ENCODE data around the gene MRAP.

Gene MRAP

GRCh38 chr21:32297449-32297848, 1.2 kb upstream of the MRAP start:
- H3K4me3 ChIP-seq (ENCODE audit: low read depth in 1 of 5, low read length in 5 of 5): peak overlapping the region in 4 of 5 donors; percentile 1 to 65 (median 24)
- H3K9me3 ChIP-seq (ENCODE audit: control insufficient read depth in 5 of 5, low read length in 5 of 5): no peaks in the 10 kb centered on the region
- no peaks in the 10 kb centered on the region for H3K27me3 ChIP-seq (ENCODE audit: control insufficient read depth in 5 of 5, insufficient read depth in 4 of 5, low read length in 5 of 5)
- peak overlapping the region in 4 of 5 donors; percentile 0 to 83 (median 46) for H3K9ac ChIP-seq (ENCODE audit: low read length in 5 of 5)
- H3K36me3 ChIP-seq (ENCODE audit: control insufficient read depth in 5 of 5, insufficient read depth in 5 of 5, low read length in 5 of 5): peaks cover 0 to 4% (median 4%) of the 10 kb centered on the region in 5 donors
- H3K4me1 ChIP-seq (ENCODE audit: control insufficient read depth in 5 of 5, insufficient read depth in 5 of 5, low read length in 5 of 5): peaks cover 0 to 46% (median 19%) of the 10 kb centered on the region in 5 donors
- H3K27ac ChIP-seq (ENCODE audit: low read depth, low read length): peak overlapping the region; percentile 93

GRCh38 chr21:32298148-32298559, 501 bp upstream of the MRAP start:
- H3K9ac ChIP-seq (ENCODE audit: low read length in 5 of 5): peak overlapping the region in 3 of 5 donors; percentile 57 to 83 (median 59)
- peak overlapping the region in 4 of 5 donors; percentile 24 to 65 (median 43) for H3K4me3 ChIP-seq (ENCODE audit: low read depth in 1 of 5, low read length in 5 of 5)
- peaks cover 0 to 7% (median 4%) of the 10 kb centered on the region in 5 donors for H3K36me3 ChIP-seq (ENCODE audit: control insufficient read depth in 5 of 5, insufficient read depth in 5 of 5, low read length in 5 of 5)
- no peaks in the 10 kb centered on the region for H3K27me3 ChIP-seq (ENCODE audit: control insufficient read depth in 5 of 5, insufficient read depth in 4 of 5, low read length in 5 of 5)
- H3K4me1 ChIP-seq (ENCODE audit: control insufficient read depth in 5 of 5, insufficient read depth in 5 of 5, low read length in 5 of 5): peaks cover 0 to 47% (median 19%) of the 10 kb centered on the region in 5 donors
- peak overlapping the region; percentile 93 for H3K27ac ChIP-seq (ENCODE audit: low read depth, low read length)
- H3K9me3 ChIP-seq (ENCODE audit: control insufficient read depth in 5 of 5, low read length in 5 of 5): no peaks in the 10 kb centered on the region

- no peaks in the 10 kb centered on the region for H3K9me3 ChIP-seq (ENCODE audit: control insufficient read depth in 5 of 5, low read length in 5 of 5)
- H3K27ac ChIP-seq (ENCODE audit: low read depth, low read length): peak overlapping the region; percentile 93
- peak overlapping the region; percentile 5 to 62 (median 24) for H3K4me3 ChIP-seq (ENCODE audit: low read depth in 1 of 5, low read length in 5 of 5)
- peaks cover 0 to 7% (median 4%) of the 10 kb centered on the region in 5 donors for H3K36me3 ChIP-seq (ENCODE audit: control insufficient read depth in 5 of 5, insufficient read depth in 5 of 5, low read length in 5 of 5)
- H3K9ac ChIP-seq (ENCODE audit: low read length in 5 of 5): peak overlapping the region in 3 of 5 donors; percentile 32 to 83 (median 76)
- H3K27me3 ChIP-seq (ENCODE audit: control insufficient read depth in 5 of 5, insufficient read depth in 4 of 5, low read length in 5 of 5): no peaks in the 10 kb centered on the region
- peaks cover 0 to 55% (median 19%) of the 10 kb centered on the region in 5 donors for H3K4me1 ChIP-seq (ENCODE audit: control insufficient read depth in 5 of 5, insufficient read depth in 5 of 5, low read length in 5 of 5)
Observed at GRCh38 chr21:32299695-32300094, 1.0 kb downstream of the MRAP start.

- Histone ChIP-seq H3K36me3 (ENCODE audit: control insufficient read depth in 5 of 5, insufficient read depth in 5 of 5, low read length in 5 of 5) (peaks cover 0 to 7% (median 4%) of the 10 kb centered on the region in 5 donors), H3K9me3 (ENCODE audit: control insufficient read depth in 5 of 5, low read length in 5 of 5) (no peaks in the 10 kb centered on the region), H3K4me3 (ENCODE audit: low read depth in 1 of 5, low read length in 5 of 5) (peak overlapping the region; percentile 2 to 62 (median 24)), H3K27me3 (ENCODE audit: control insufficient read depth in 5 of 5, insufficient read depth in 4 of 5, low read length in 5 of 5) (no peaks in the 10 kb centered on the region), H3K27ac (ENCODE audit: low read depth, low read length) (peak overlapping the region; percentile 93), H3K4me1 (ENCODE audit: control insufficient read depth in 5 of 5, insufficient read depth in 5 of 5, low read length in 5 of 5) (peaks cover 0 to 60% (median 19%) of the 10 kb centered on the region in 5 donors), H3K9ac (ENCODE audit: low read length in 5 of 5) (peak overlapping the region in 1 of 5 donors; percentile 76)
Observed at GRCh38 chr21:32300117-32300681, 1.5 kb downstream of the MRAP start.

GRCh38 chr21:32301596-32301995, 2.9 kb downstream of the MRAP start:
- Histone ChIP-seq H3K27ac (ENCODE audit: low read depth, low read length) (peak overlapping the region; percentile 55), H3K4me3 (ENCODE audit: low read depth in 1 of 5, low read length in 5 of 5) (peak overlapping the region in 2 of 5 donors; percentile 1 to 22), H3K9ac (ENCODE audit: low read length in 5 of 5) (no peak overlapping the region), H3K9me3 (ENCODE audit: control insufficient read depth in 5 of 5, low read length in 5 of 5) (no peaks in the 10 kb centered on the region), H3K4me1 (ENCODE audit: control insufficient read depth in 5 of 5, insufficient read depth in 5 of 5, low read length in 5 of 5) (peaks cover 7 to 67% (median 28%) of the 10 kb centered on the region in 5 donors), H3K36me3 (ENCODE audit: control insufficient read depth in 5 of 5, insufficient read depth in 5 of 5, low read length in 5 of 5) (peaks cover 0 to 11% (median 7%) of the 10 kb centered on the region in 5 donors), H3K27me3 (ENCODE audit: control insufficient read depth in 5 of 5, insufficient read depth in 4 of 5, low read length in 5 of 5) (no peaks in the 10 kb centered on the region)

GRCh38 chr21:32302560-32302959, 3.9 kb downstream of the MRAP start:
- Histone ChIP-seq H3K27me3 (ENCODE audit: control insufficient read depth in 5 of 5, insufficient read depth in 4 of 5, low read length in 5 of 5) (no peaks in the 10 kb centered on the region), H3K4me1 (ENCODE audit: control insufficient read depth in 5 of 5, insufficient read depth in 5 of 5, low read length in 5 of 5) (peaks cover 7 to 58% (median 22%) of the 10 kb centered on the region in 5 donors), H3K9me3 (ENCODE audit: control insufficient read depth in 5 of 5, low read length in 5 of 5) (no peaks in the 10 kb centered on the region), H3K9ac (ENCODE audit: low read length in 5 of 5) (no peak overlapping the region), H3K27ac (ENCODE audit: low read depth, low read length) (no peak overlapping the region), H3K4me3 (ENCODE audit: low read depth in 1 of 5, low read length in 5 of 5) (no peak overlapping the region), H3K36me3 (ENCODE audit: control insufficient read depth in 5 of 5, insufficient read depth in 5 of 5, low read length in 5 of 5) (peaks cover 0 to 15% (median 12%) of the 10 kb centered on the region in 5 donors)

GRCh38 chr21:32303385-32303784, 4.7 kb downstream of the MRAP start:
- no peak overlapping the region for H3K9ac ChIP-seq (ENCODE audit: low read length in 5 of 5)
- H3K27me3 ChIP-seq (ENCODE audit: control insufficient read depth in 5 of 5, insufficient read depth in 4 of 5, low read length in 5 of 5): no peaks in the 10 kb centered on the region
- no peak overlapping the region for H3K27ac ChIP-seq (ENCODE audit: low read depth, low read length)
- peaks cover 7 to 51% (median 18%) of the 10 kb centered on the region in 5 donors for H3K4me1 ChIP-seq (ENCODE audit: control insufficient read depth in 5 of 5, insufficient read depth in 5 of 5, low read length in 5 of 5)
- H3K9me3 ChIP-seq (ENCODE audit: control insufficient read depth in 5 of 5, low read length in 5 of 5): no peaks in the 10 kb centered on the region
- H3K4me3 ChIP-seq (ENCODE audit: low read depth in 1 of 5, low read length in 5 of 5): no peak overlapping the region
- H3K36me3 ChIP-seq (ENCODE audit: control insufficient read depth in 5 of 5, insufficient read depth in 5 of 5, low read length in 5 of 5): peaks cover 0 to 22% (median 17%) of the 10 kb centered on the region in 5 donors

GRCh38 chr21:32304998-32305397, 6.3 kb downstream of the MRAP start:
- peaks cover 0 to 28% (median 23%) of the 10 kb centered on the region in 5 donors for H3K36me3 ChIP-seq (ENCODE audit: control insufficient read depth in 5 of 5, insufficient read depth in 5 of 5, low read length in 5 of 5)
- H3K27ac ChIP-seq (ENCODE audit: low read depth, low read length): no peak overlapping the region
- no peak overlapping the region for H3K9ac ChIP-seq (ENCODE audit: low read length in 5 of 5)

GRCh38 chr21:32306021-32306780, 7.5 kb downstream of the MRAP start:
- H3K27me3 ChIP-seq (ENCODE audit: control insufficient read depth in 5 of 5, insufficient read depth in 4 of 5, low read length in 5 of 5): no peaks in the 10 kb centered on the region
- H3K4me1 ChIP-seq (ENCODE audit: control insufficient read depth in 5 of 5, insufficient read depth in 5 of 5, low read length in 5 of 5): peaks cover 0 to 30% (median 9%) of the 10 kb centered on the region in 5 donors
- H3K27ac ChIP-seq (ENCODE audit: low read depth, low read length): peak overlapping the region; percentile 11
- H3K4me3 ChIP-seq (ENCODE audit: low read depth in 1 of 5, low read length in 5 of 5): no peak overlapping the region
- peaks cover 0 to 35% (median 23%) of the 10 kb centered on the region in 5 donors for H3K36me3 ChIP-seq (ENCODE audit: control insufficient read depth in 5 of 5, insufficient read depth in 5 of 5, low read length in 5 of 5)
- peak overlapping the region in 2 of 5 donors; percentile 26 to 43 for H3K9ac ChIP-seq (ENCODE audit: low read length in 5 of 5)
- no peaks in the 10 kb centered on the region for H3K9me3 ChIP-seq (ENCODE audit: control insufficient read depth in 5 of 5, low read length in 5 of 5)

More at GRCh38 chr21:32304998-32305397, 6.3 kb downstream of the MRAP start:
- peaks cover 7 to 39% (median 17%) of the 10 kb centered on the region in 5 donors for H3K4me1 ChIP-seq (ENCODE audit: control insufficient read depth in 5 of 5, insufficient read depth in 5 of 5, low read length in 5 of 5)
- H3K9me3 ChIP-seq (ENCODE audit: control insufficient read depth in 5 of 5, low read length in 5 of 5): no peaks in the 10 kb centered on the region
- no peaks in the 10 kb centered on the region for H3K27me3 ChIP-seq (ENCODE audit: control insufficient read depth in 5 of 5, insufficient read depth in 4 of 5, low read length in 5 of 5)
- no peak overlapping the region for H3K4me3 ChIP-seq (ENCODE audit: low read depth in 1 of 5, low read length in 5 of 5)

GRCh38 chr21:32307706-32308105, 9.1 kb downstream of the MRAP start:
- H3K4me3 ChIP-seq (ENCODE audit: low read depth in 1 of 5, low read length in 5 of 5): no peak overlapping the region
- H3K36me3 ChIP-seq (ENCODE audit: control insufficient read depth in 5 of 5, insufficient read depth in 5 of 5, low read length in 5 of 5): peaks cover 0 to 43% (median 38%) of the 10 kb centered on the region in 5 donors
- H3K9me3 ChIP-seq (ENCODE audit: control insufficient read depth in 5 of 5, low read length in 5 of 5): no peaks in the 10 kb centered on the region
- H3K9ac ChIP-seq (ENCODE audit: low read length in 5 of 5): no peak overlapping the region
- peaks cover 0 to 23% (median 9%) of the 10 kb centered on the region in 5 donors for H3K4me1 ChIP-seq (ENCODE audit: control insufficient read depth in 5 of 5, insufficient read depth in 5 of 5, low read length in 5 of 5)
- H3K27ac ChIP-seq (ENCODE audit: low read depth, low read length): no peak overlapping the region
- H3K27me3 ChIP-seq (ENCODE audit: control insufficient read depth in 5 of 5, insufficient read depth in 4 of 5, low read length in 5 of 5): no peaks in the 10 kb centered on the region
